IMR-90 (cell line): ENCODE measurements around the gene PRMT1. TPM values are rescaled to one million over a fixed set of nuclear protein-coding genes. Genes with fewer than 3 reads are reported as not detected.

Experiments used
- ATAC-seq: fragments of 200-7000 bp; cut with Tn5 transposase; 2 replicates; pipeline ENCODE4 v1.9.1; 2020; ENCODE audit warnings: low read depth, mild to moderate bottlenecking, moderate library complexity
- BruUV-seq: library from RNA; stranded (reverse); fragments of 400-500 nt; replicated peaks from 2 replicates; lab custom pipeline; 2021; lab: Mats Ljungman, UMichigan
- CTCF ChIA-PET: fragments of 300-600 bp; formaldehyde crosslinking; extraction: SDS; loops from one replicate; lab custom pipeline; 2021; ENCODE audit warnings: antibody characterized with exemption; lab: Yijun Ruan, JAX
- POLR2A ChIA-PET: fragments of 300-600 bp; sonication (Branson Sonifier 250); formaldehyde crosslinking; loops from one replicate; lab custom pipeline; 2022; ENCODE audit warnings: antibody characterized with exemption; ENCODE audit not compliant: unreplicated experiment; lab: Charles Lee
- DNase-seq: peaks from one replicate; pipeline ENCODE4 v3.0.0; 2013
- H2AFZ ChIP-seq: replicated peaks from 2 replicates; pipeline ENCODE3; 2013; ENCODE audit warnings: low read length, mild to moderate bottlenecking; ENCODE audit not compliant: poor library complexity
- H2AK5ac ChIP-seq: 2 replicates; pipeline ENCODE4 v1.6.1; 2013; ENCODE audit warnings: low read depth, low read length, inconsistent platforms
- H2AK9ac ChIP-seq: replicated peaks from 2 replicates; pipeline ENCODE3; 2013; ENCODE audit warnings: mild to moderate bottlenecking, low read depth, low read length, moderate library complexity; ENCODE audit not compliant: poor library complexity
- H2BK120ac ChIP-seq: 2 replicates; pipeline ENCODE4 v1.6.1; 2013; ENCODE audit warnings: low read depth, low read length, inconsistent platforms
- H2BK15ac ChIP-seq: 3 replicates; pipeline ENCODE4 v1.6.1; 2013; ENCODE audit warnings: low read depth, low read length, inconsistent platforms
- H2BK20ac ChIP-seq: 2 replicates; pipeline ENCODE4 v1.6.1; 2013; ENCODE audit warnings: low read depth, mild to moderate bottlenecking, inconsistent platforms, low read length, moderate library complexity
- H2BK5ac ChIP-seq: 2 replicates; pipeline ENCODE4 v1.6.1; 2013; ENCODE audit warnings: mild to moderate bottlenecking, low read depth, low read length, inconsistent platforms; ENCODE audit not compliant: poor library complexity, severe bottlenecking
- H3K14ac ChIP-seq: replicated peaks from 2 replicates; pipeline ENCODE4 v1.6.1; 2013; ENCODE audit warnings: low read depth, low read length, inconsistent platforms
- H3K18ac ChIP-seq: 2 replicates; pipeline ENCODE4 v1.6.1; 2013; ENCODE audit warnings: low read depth, low read length, control low read depth
- H3K23ac ChIP-seq: 2 replicates; pipeline ENCODE4 v1.6.1; 2013; ENCODE audit warnings: low read depth, low read length, inconsistent platforms
- H3K27ac ChIP-seq: 2 replicates; pipeline ENCODE4 v1.5.1; 2013; ENCODE audit warnings: mild to moderate bottlenecking, control low read depth, low read length; ENCODE audit not compliant: insufficient read depth
- H3K27me3 ChIP-seq: 2 replicates; pipeline ENCODE4 v1.6.1; 2013; ENCODE audit warnings: low read length; ENCODE audit not compliant: control insufficient read depth, insufficient read depth
- H3K36me3 ChIP-seq: 2 replicates; pipeline ENCODE4 v1.6.1; 2013; ENCODE audit warnings: low read length, mixed read lengths; ENCODE audit not compliant: control insufficient read depth, insufficient read depth
- H3K4ac ChIP-seq: 2 replicates; pipeline ENCODE4 v1.6.1; 2013; ENCODE audit warnings: low read depth, low read length, inconsistent platforms
- H3K4me1 ChIP-seq: 2 replicates; pipeline ENCODE4 v1.6.1; 2013; ENCODE audit warnings: low read length, mixed read lengths; ENCODE audit not compliant: control insufficient read depth, insufficient read depth
- H3K4me2 ChIP-seq: 2 replicates; pipeline ENCODE4 v1.6.1; 2013; ENCODE audit warnings: low read depth, mild to moderate bottlenecking, control low read depth, low read length, moderate library complexity
- H3K4me3 ChIP-seq: 2 replicates; pipeline ENCODE4 v1.5.1; 2013; ENCODE audit warnings: low read depth, mild to moderate bottlenecking, control low read depth, low read length, moderate library complexity; ENCODE audit not compliant: insufficient read depth
- H3K56ac ChIP-seq: 2 replicates; pipeline ENCODE4 v1.6.1; 2013; ENCODE audit warnings: low read length, inconsistent platforms; ENCODE audit not compliant: insufficient read depth; ENCODE audit errors: extremely low read depth
- H3K79me1 ChIP-seq, 2 experiments: 2 replicates each; pipeline ENCODE4 v1.6.1; 2013; ENCODE audit warnings: low read length in 2 of 2, inconsistent platforms in 1 of 2, low read depth in 1 of 2
- H3K9ac ChIP-seq: 2 replicates; pipeline ENCODE4 v1.6.1; 2013; ENCODE audit warnings: low read depth, low read length, control low read depth
- H3K9me1 ChIP-seq: 2 replicates; pipeline ENCODE4 v1.6.1; 2013; ENCODE audit warnings: low read length, inconsistent platforms; ENCODE audit not compliant: insufficient read depth
- H3K9me3 ChIP-seq: 2 replicates; pipeline ENCODE4 v1.6.1; 2013; ENCODE audit warnings: low read length; ENCODE audit not compliant: control insufficient read depth, insufficient read depth
- H4K20me1 ChIP-seq: 2 replicates; pipeline ENCODE4 v1.6.1; 2013; ENCODE audit warnings: low read length, inconsistent platforms; ENCODE audit not compliant: insufficient read depth
- H4K5ac ChIP-seq: 2 replicates; pipeline ENCODE4 v1.6.1; 2013; ENCODE audit warnings: mild to moderate bottlenecking, low read depth, low read length, control low read depth
- H4K8ac ChIP-seq, 2 experiments: 2 replicates each; pipeline ENCODE4 v1.6.1; 2013; ENCODE audit warnings: low read depth in 2 of 2, low read length in 2 of 2, control low read depth in 1 of 2, inconsistent platforms in 1 of 2
- H4K91ac ChIP-seq: 2 replicates; pipeline ENCODE4 v1.6.1; 2013; ENCODE audit warnings: low read depth, low read length, inconsistent platforms; ENCODE audit not compliant: insufficient read depth
- BHLHE40 ChIP-seq: fragments of 150-350 bp; IDR thresholded peaks from 2 replicates; pipeline ENCODE4 v1.6.1; 2016; ENCODE audit warnings: mild to moderate bottlenecking, low read depth, low read length
- CEBPB ChIP-seq: IDR thresholded peaks from 2 replicates; pipeline ENCODE4 v1.6.1; 2012; ENCODE audit warnings: low read depth, low read length, improper control_type of control experiment
- CHD1 ChIP-seq: IDR thresholded peaks from 2 replicates; pipeline ENCODE4 v1.6.1; 2012; ENCODE audit warnings: low read depth, low read length, improper control_type of control experiment
- MAFK ChIP-seq: IDR thresholded peaks from 2 replicates; pipeline ENCODE4 v1.6.1; 2012; ENCODE audit warnings: low read depth, low read length, improper control_type of control experiment
- MAZ ChIP-seq: IDR thresholded peaks from 2 replicates; pipeline ENCODE4 v1.6.1; 2012; ENCODE audit warnings: low read depth, mild to moderate bottlenecking, low read length, improper control_type of control experiment, moderate library complexity, borderline replicate concordance
- MXI1 ChIP-seq: IDR thresholded peaks from 2 replicates; pipeline ENCODE4 v1.6.1; 2012; ENCODE audit warnings: low read depth, mild to moderate bottlenecking, low read length, moderate library complexity, borderline replicate concordance
- NFE2L2 ChIP-seq: fragments of 150-350 bp; IDR thresholded peaks from 2 replicates; pipeline ENCODE4 v1.6.1; 2016; ENCODE audit warnings: low read depth, mild to moderate bottlenecking, low read length
- POLR2A ChIP-seq: IDR thresholded peaks from 2 replicates; pipeline ENCODE4 v1.6.1; 2012; ENCODE audit warnings: mild to moderate bottlenecking, low read depth, low read length
- RAD21 ChIP-seq: IDR thresholded peaks from 2 replicates; pipeline ENCODE4 v1.6.1; 2012; ENCODE audit warnings: low read length, improper control_type of control experiment
- RCOR1 ChIP-seq: IDR thresholded peaks from 2 replicates; pipeline ENCODE4 v1.6.1; 2012; ENCODE audit warnings: mild to moderate bottlenecking, low read length, improper control_type of control experiment; ENCODE audit not compliant: insufficient replicate concordance
- RFX5 ChIP-seq: IDR thresholded peaks from 2 replicates; pipeline ENCODE4 v1.8.0; 2012; ENCODE audit warnings: low read depth, mild to moderate bottlenecking, low read length, moderate library complexity
- SMC3 ChIP-seq: fragments of 150-350 bp; IDR thresholded peaks from 2 replicates; pipeline ENCODE4 v1.6.1; 2016; ENCODE audit warnings: low read depth, mild to moderate bottlenecking, antibody characterized with exemption, low read length, moderate library complexity
- WGBS, 2 experiments: methylation state at CpG; one replicate each; pipeline versions ENCODE4 v1.1.5 to v1.1.7; 2013; ENCODE audit warnings: missing lambda C conversion rate in 2 of 2; ENCODE audit not compliant: insufficient read length in 1 of 2; ENCODE audit errors: extremely low coverage in 2 of 2; 5-methylcytosine and 5-hydroxymethylcytosine counted together
- dilution Hi-C: fragments of 300-500 bp; cut with HindIII; formaldehyde crosslinking; loops from one replicate; pipeline ENCODE4 v1.14.3; 2018; ENCODE audit warnings: low sequenced_read_pairs; ENCODE audit not compliant: unreplicated experiment
- in situ Hi-C: fragments of 300-500 bp; cut with MboI; formaldehyde crosslinking; loops from 3 replicates; pipeline ENCODE4 v1.14.3; 2019; ENCODE audit warnings: low sequenced_read_pairs, inconsistent platforms, mixed read lengths
- intact Hi-C: fragments of 100-400 bp; cut with micrococcal nuclease; formaldehyde crosslinking; loops from 2 replicates; pipeline ENCODE4 v1.10.0; 2022
- polyA plus RNA-seq, 3 experiments: library from polyadenylated mRNA; depleted of rRNA; stranded (reverse); fragments of >200 nt; gene quantifications; 2 replicates each; pipeline ENCODE4 v1.2.3, GENCODE V29; 2012; ENCODE audit warnings: low replicate concordance in 1 of 3
- total RNA-seq: library from RNA; depleted of rRNA; stranded (reverse); fragments of >200 nt; gene quantifications from 2 replicates; pipeline ENCODE4 v1.2.3, GENCODE V29; 2012
- TF ChIP-seq, protein P1 (sequence below): fragments of 150-350 bp; IDR thresholded peaks from 2 replicates; pipeline ENCODE4 v1.6.1; 2017; ENCODE audit warnings: mild to moderate bottlenecking, antibody characterized with exemption, low read length, low read depth
- TF ChIP-seq, protein P2 (sequence below): conservative IDR thresholded peaks from 2 replicates; pipeline ENCODE4 v1.5.1; 2012; ENCODE audit warnings: mild to moderate bottlenecking, low read depth, low read length, improper control_type of control experiment
- TF ChIP-seq, protein P3 (sequence below): fragments of 150-350 bp; IDR thresholded peaks from 2 replicates; pipeline ENCODE4 v1.6.1; 2016; ENCODE audit warnings: low read depth, mild to moderate bottlenecking, low read length, moderate library complexity, borderline replicate concordance

PRMT1 gene
- total and polyA plus RNA-seq, 2 of the 4 experiments (the other 2 are of a cell fraction): 497 to 840 TPM

DNA sequence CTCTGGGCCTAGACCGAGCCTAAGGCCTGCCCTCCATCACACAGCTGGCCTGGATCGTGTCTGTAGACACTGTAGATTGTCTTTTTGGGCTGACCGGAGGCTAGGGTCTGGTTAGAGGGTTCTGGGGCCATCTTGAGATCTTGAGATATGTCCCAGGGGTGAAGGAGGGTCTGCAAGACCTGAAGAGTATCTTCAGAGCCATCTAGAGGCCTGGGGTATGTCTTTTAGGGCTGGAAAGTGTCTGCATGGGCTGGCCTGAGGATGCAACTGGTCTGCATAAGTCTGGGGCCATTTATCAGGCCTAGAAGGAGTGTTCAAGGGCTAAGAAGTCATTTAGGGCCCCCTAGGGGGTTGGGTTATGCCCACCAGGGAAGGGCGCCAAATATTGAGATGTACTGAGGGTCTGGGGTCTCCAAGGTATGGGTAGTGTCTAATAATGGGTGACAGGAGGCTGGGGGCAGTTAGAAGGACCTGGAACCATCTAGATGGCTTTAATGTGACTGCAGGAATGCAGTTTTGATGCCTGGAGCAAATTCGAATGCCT lies 34.5 kb upstream of the PRMT1 start:
- Histone ChIP-seq H3K4me1 (peaks cover 7% of the 10 kb centered on the region), H3K9ac (peak overlapping the region; percentile 99), H3K23ac (peak overlapping the region; percentile 96), H3K27me3 (no peaks in the 10 kb centered on the region), H3K36me3 (peaks cover 19% of the 10 kb centered on the region), H2BK15ac (peak overlapping the region; percentile 19; the same call in 1 of the 3 replicates), H3K4ac (peak overlapping the region; percentile 99), H2BK5ac (peak overlapping the region; percentile 79), H3K14ac (peak overlapping the region; percentile 99), H3K79me1 (peaks cover 40 to 72% of the 10 kb centered on the region in 2 experiments), H2BK120ac (peak overlapping the region; percentile 58), H4K20me1 (peaks cover 33% of the 10 kb centered on the region), H3K9me3 (no peaks in the 10 kb centered on the region), H3K9me1 (0 out of 2 replicates have a peak, but pooled peaks cover 8% of the 10 kb centered on the region), H2AFZ (peak overlapping the region; percentile 68), H2AK5ac (peak overlapping the region; percentile 99), H4K8ac (peak overlapping the region; percentile 91 to 98), H3K27ac (peak overlapping the region; percentile 98), H2BK20ac (no peak overlapping the region), H2AK9ac (peak overlapping the region; percentile 97), H4K91ac (peak overlapping the region; percentile 97), H3K56ac (peak overlapping the region; percentile 89), H3K18ac (peak overlapping the region; percentile 76), H3K4me2 (peak overlapping the region; percentile 94), H4K5ac (peak overlapping the region; percentile 83), H3K4me3 (peak overlapping the region; percentile 95)
- WGBS, 2 experiments: 36% methylated on average over 2 of the region's 5 CpGs; no CpG with 5 or more reads in 1 of the 2 experiments
- intact Hi-C loops (loop anchor here (1.0 kb wide), 1 partner anchor 23 kb away; the partner anchor contains the start of genes BCL2L12 and IRF3), dilution Hi-C loops (no loop called here), in situ Hi-C loops (no loop called here)
- no TSS peak for BruUV-seq
- ATAC-seq (no peak), DNase-seq (no peak)
- TF ChIP-seq, protein P1, sequence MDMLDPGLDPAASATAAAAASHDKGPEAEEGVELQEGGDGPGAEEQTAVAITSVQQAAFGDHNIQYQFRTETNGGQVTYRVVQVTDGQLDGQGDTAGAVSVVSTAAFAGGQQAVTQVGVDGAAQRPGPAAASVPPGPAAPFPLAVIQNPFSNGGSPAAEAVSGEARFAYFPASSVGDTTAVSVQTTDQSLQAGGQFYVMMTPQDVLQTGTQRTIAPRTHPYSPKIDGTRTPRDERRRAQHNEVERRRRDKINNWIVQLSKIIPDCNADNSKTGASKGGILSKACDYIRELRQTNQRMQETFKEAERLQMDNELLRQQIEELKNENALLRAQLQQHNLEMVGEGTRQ: no peak
- TF ChIP-seq CEBPB (no peak), RAD21 (no peak), MAZ (no peak), SMC3 (no peak), RFX5 (no peak), CHD1 (no peak), POLR2A (no peak), MAFK (no peak), BHLHE40 (no peak), MXI1 (no peak), NFE2L2 (no peak), RCOR1 (no peak)
- TF ChIP-seq, protein P2, sequence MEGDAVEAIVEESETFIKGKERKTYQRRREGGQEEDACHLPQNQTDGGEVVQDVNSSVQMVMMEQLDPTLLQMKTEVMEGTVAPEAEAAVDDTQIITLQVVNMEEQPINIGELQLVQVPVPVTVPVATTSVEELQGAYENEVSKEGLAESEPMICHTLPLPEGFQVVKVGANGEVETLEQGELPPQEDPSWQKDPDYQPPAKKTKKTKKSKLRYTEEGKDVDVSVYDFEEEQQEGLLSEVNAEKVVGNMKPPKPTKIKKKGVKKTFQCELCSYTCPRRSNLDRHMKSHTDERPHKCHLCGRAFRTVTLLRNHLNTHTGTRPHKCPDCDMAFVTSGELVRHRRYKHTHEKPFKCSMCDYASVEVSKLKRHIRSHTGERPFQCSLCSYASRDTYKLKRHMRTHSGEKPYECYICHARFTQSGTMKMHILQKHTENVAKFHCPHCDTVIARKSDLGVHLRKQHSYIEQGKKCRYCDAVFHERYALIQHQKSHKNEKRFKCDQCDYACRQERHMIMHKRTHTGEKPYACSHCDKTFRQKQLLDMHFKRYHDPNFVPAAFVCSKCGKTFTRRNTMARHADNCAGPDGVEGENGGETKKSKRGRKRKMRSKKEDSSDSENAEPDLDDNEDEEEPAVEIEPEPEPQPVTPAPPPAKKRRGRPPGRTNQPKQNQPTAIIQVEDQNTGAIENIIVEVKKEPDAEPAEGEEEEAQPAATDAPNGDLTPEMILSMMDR: no peak; the same call in 1 of the 2 replicates
- TF ChIP-seq, protein P3, sequence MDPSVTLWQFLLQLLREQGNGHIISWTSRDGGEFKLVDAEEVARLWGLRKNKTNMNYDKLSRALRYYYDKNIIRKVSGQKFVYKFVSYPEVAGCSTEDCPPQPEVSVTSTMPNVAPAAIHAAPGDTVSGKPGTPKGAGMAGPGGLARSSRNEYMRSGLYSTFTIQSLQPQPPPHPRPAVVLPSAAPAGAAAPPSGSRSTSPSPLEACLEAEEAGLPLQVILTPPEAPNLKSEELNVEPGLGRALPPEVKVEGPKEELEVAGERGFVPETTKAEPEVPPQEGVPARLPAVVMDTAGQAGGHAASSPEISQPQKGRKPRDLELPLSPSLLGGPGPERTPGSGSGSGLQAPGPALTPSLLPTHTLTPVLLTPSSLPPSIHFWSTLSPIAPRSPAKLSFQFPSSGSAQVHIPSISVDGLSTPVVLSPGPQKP: no peak
- CTCF ChIA-PET: interaction anchor here (1.2 to 2.5 kb wide), 4 partner anchors 12 to 72 kb away, joined by 3 to 7 read pairs (median 4); no protein-coding TSS in a partner anchor
- POLR2A ChIA-PET: no interaction called here
